Left renal pelvis (tissue), 4 donors: ENCODE data around the gene LRG1. TPM values are rescaled to one million over a fixed set of nuclear protein-coding genes. Genes with fewer than 3 reads are reported as not detected.

Experiments used
- DNase-seq, 4 donors: peaks; one replicate each; pipeline ENCODE4 v3.0.0-alpha.2; 2013; ENCODE audit warnings: low read depth in 4 of 4, low spot score in 3 of 4
- polyA plus RNA-seq, 4 donors: library from polyadenylated mRNA; unstranded; fragments of 120-200 nt; gene quantifications; one replicate each; pipeline ENCODE4 v1.2.1, GENCODE V29; 2013; ENCODE audit not compliant: insufficient read length in 4 of 4

LRG1 gene
- polyA plus RNA-seq, result under 1 TPM; 0.49 to 0.96 (median 0.81) TPM

DNA sequence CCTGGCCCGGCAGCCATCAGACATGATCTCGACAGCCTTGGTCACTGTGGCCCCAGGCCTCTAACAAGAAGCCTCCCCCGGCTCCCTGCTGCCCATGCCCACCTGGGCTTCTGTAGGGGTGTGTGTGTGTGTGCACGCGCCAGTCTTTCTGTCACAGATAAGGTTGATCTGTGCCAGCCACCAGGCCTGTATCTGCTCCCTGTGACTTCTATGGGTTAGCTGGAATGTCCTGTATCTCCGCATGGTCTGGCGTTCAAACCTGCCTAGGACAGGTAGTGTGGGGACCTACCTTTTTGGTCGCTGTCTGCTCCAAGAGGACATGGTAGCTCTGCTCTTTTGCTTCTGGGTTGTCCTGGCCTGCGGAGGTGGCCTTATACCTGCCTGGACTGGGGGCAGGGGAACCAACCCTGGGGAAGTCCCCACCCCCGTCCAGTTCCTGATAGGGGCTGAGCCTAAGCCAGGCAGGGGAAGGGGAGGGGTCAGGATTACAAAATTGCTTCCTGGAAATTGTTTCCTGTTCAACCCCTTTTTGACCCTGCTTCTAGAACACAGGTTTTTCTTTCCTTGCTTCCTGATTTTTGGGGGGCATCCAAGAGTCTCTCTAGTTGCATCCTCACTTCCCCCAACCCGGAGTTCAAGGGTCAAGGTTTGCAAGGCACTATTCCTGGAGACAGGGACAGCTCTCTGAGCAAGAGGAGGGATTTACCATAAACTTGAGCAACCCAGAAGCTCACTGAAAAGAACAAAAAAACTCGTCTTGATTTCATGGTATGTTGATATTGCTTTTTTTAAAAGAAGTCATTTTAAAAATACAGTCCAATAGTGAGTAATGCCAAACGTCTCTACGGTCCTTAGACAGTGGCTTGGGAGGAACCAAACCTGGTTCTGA is at the start of gene LRG1:
Gene LRG1 (minus strand): TSS at position 344 of the 889 bp plus-strand sequence. CDS start 23 bp downstream, at position 321.
- no peak for DNase-seq

DNA sequence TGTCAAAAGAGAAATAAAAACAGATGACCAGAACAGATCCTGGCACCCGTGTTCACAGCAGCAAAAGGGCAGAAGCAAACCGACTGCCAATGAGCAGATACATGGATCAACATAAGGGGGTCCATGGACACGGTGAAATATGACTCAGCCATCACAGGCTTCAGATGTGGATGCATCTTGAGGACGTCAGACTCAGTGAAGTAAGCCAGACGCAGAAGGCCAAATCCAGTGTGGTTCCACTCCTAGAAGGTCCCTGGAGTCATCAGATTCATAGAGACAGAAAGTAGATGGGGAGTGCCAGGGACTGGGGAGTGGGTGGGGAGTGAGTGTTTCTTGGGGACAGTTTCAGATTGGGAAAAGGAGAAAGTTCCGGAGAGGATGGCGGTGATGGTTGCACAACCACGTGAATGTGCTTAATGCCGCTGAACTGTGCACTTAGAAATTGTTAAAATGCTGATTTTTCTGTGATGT is 48.5 kb upstream of the LRG1 start:
- DNase-seq, result no peak

- DNase-seq, result no peak
These were observed 47.7 kb upstream of the LRG1 start for GRCh38 chr19:4587527-4587926.

GRCh38 chr19:4586691-4587090 is 46.9 kb upstream of the LRG1 start:
- no peak for DNase-seq

GRCh38 chr19:4586245-4586644 is 46.4 kb upstream of the LRG1 start:
- DNase-seq, result no peak

GRCh38 chr19:4585556-4585955 is 45.7 kb upstream of the LRG1 start:
- DNase-seq, result no peak

- no peak for DNase-seq
These were observed 45.0 kb upstream of the LRG1 start for GRCh38 chr19:4584670-4585460.

DNA sequence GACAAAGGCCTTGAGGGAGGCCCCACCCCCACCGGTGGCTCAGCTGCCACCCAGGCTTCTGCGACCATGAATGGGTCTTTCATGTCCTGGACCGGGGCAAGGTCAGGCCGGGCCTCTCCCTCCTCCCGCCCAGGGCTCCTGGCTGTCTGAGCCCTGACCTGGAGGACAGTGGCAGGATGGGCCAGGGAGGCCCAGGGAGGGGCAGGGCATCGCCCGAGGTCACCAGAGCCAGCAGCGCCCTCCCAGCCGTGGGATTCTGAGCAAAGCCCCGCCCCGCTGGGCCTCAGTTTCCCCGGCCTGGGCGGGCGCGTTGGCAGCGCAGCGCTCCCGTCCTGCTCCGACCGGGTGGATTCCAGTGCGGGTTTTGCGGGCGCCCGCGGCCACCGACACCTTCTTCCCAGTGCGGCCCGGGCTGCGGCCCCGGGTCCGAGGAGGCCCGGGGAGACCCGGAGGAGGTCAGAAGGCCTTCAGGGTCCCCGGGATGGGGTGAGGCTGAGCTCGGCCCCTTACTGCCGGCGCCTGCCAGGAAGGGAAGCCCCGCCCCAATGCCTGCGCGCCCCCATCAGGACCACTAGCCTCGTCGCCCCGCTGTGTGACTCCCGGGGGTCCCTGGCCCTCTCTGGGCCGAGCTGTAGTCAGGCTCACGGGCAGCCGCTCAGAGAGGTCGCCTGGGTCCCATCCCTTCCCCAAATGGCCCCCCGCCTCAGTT is 44.3 kb upstream of the LRG1 start:
- DNase-seq, result no peak

- no peak for DNase-seq
These were observed 43.4 kb upstream of the LRG1 start for GRCh38 chr19:4582980-4583842.

- no peak for DNase-seq
These were observed 42.1 kb upstream of the LRG1 start for GRCh38 chr19:4581666-4582553.

- no peak for DNase-seq
These were observed 41.3 kb upstream of the LRG1 start for GRCh38 chr19:4580961-4581665.

- DNase-seq, result no peak
These were observed 40.4 kb upstream of the LRG1 start for GRCh38 chr19:4580021-4580901.

DNA sequence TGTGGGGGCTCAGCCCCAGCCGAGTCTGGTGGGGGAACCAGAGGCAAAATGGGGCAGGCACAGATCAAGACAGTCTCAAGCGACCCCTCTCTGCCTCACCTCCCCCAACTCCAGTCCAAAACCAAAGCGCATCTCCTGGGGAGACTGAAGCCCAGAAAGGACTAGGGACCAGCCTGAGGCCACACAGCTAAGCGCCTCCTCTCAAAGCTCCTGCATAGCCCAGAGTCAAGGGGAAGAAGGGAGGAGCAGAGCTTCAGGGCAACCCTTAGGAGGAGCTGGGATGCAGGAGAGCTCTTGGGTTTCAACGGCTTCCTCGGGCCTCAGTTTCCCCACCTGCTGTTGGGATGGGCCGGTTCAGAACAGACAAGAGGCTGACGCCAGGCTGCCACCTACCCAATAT is 39.6 kb upstream of the LRG1 start:
- DNase-seq, result no peak

- no peak for DNase-seq
These were observed 38.9 kb upstream of the LRG1 start for GRCh38 chr19:4578552-4579248.

DNA sequence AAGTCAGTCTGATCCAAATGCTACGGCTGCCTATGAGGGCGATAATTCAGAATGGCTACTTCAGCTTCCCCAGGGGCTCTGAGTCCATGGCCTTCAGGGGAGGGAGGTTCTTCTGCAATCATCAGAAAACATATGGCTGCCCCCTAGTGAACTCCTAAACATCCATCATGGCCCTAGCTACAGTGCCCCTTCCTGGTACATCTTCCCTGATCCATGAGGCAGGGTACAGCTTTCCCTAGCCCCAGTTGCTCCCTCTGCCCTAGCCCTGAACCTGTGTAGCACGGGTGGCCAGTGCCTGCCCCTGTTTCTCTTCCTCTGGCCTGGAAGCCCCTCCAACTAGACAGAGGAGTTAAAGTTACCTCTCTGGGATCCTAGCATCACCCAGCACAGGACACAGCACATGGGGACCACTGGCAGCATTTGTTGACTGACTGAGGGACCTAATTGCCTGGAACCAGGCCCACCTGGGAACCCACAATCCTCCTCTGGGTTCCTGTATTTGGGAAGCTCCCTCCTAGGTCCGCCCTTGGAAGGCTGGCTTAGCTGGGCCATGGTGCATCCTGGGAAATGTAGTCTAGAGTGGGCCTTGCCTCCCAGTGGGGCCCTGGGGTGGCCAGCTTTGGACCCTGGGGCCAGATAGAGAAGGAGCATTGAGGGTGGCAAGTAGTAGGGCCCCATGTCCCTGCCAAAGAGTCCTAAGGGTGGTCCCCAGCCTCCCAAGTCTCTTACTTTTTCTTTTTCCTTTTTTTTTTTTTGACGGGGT is 37.4 kb upstream of the LRG1 start:
- DNase-seq, result no peak
